ENCODE data around the gene RFPL1.

GRCh38 chr22:29463629-29464028 is 25.2 kb downstream of the RFPL1 start:
- TF ChIP-seq CTCF (IDR thresholded peaks at IDR 0.05; ENCODE audit: insufficient read depth, low read length) (no peak), POLR2AphosphoS5 (IDR thresholded peaks at IDR 0.05; ENCODE audit: low read depth) (no peak)
- TF ChIP-seq, protein P1, sequence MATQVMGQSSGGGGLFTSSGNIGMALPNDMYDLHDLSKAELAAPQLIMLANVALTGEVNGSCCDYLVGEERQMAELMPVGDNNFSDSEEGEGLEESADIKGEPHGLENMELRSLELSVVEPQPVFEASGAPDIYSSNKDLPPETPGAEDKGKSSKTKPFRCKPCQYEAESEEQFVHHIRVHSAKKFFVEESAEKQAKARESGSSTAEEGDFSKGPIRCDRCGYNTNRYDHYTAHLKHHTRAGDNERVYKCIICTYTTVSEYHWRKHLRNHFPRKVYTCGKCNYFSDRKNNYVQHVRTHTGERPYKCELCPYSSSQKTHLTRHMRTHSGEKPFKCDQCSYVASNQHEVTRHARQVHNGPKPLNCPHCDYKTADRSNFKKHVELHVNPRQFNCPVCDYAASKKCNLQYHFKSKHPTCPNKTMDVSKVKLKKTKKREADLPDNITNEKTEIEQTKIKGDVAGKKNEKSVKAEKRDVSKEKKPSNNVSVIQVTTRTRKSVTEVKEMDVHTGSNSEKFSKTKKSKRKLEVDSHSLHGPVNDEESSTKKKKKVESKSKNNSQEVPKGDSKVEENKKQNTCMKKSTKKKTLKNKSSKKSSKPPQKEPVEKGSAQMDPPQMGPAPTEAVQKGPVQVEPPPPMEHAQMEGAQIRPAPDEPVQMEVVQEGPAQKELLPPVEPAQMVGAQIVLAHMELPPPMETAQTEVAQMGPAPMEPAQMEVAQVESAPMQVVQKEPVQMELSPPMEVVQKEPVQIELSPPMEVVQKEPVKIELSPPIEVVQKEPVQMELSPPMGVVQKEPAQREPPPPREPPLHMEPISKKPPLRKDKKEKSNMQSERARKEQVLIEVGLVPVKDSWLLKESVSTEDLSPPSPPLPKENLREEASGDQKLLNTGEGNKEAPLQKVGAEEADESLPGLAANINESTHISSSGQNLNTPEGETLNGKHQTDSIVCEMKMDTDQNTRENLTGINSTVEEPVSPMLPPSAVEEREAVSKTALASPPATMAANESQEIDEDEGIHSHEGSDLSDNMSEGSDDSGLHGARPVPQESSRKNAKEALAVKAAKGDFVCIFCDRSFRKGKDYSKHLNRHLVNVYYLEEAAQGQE (IDR thresholded peaks at IDR 0.05; ENCODE audit: insufficient replicate concordance, low read depth): no peak

All from HL-60 (cell line).